NCI-H69 (cell line): Measurements from ENCODE around the gene MLEC.

Source experiments
- DNase-seq: peaks from one replicate; lab custom pipeline; 2025; lab: John Stamatoyannopoulos, UW

Gene MLEC

DNA sequence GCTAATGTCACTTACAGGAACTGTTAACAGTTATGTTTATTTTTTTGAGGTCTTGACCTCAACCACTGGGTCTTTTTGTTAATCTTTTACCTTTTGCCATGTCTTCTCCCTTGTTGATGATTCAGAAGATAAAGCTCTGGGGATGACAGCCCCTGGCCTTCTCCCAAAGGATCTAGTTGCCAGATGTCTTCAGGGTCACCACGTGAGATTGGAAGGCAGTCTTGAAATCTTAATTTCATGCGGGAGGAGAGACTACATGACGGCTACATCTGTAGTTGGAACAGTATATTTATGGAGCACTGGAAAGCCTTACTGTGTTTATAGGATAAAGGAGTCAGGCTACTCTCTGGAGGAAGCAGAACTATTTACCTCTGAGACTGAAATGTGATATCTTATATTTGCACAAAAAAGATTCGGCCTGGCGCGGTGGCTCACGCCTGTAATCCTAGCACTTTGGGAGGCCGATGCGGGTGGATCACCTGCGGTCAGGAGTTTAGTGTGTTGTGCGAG is 5.6 kb downstream of the MLEC start:
- DNase-seq, result no peak

DNA sequence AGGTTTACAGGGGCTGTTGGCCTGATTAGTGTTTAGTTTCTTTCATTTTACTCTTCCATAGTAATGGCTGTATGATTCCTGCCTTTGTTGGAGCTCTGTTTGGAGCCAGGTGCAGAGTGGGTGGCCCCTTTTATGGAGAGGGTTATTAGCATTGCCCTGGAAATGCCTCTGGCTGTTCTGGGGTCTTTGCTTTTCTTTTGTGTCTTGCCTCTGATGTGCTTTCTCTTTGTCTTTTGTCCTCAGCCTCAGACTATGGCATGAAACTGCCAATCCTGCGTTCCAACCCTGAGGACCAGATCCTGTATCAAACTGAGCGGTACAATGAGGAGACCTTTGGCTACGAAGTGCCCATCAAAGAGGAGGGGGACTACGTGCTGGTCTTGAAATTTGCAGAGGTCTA is 6.9 kb downstream of the MLEC start:
- peak; percentile 51 for DNase-seq

DNA sequence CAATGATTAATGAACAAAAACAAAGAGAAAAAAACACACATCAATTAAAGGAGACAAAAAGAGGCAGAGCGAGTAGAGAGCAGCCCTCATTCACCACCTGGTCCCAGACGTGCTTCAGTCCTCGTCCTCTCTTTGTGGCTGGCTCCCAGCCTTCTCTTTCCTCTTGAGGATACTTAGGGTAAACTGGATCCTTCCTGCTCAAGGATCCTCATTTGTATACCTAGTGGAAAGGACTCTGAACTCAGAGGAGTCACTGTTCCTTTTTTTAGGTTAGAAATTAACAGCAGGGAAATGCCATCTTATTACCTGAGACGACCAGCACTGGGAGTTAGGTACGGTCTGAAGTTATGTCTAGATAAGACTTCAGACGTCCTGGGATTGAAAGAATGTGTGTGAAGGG is 9.7 kb downstream of the MLEC start:
- no peak for DNase-seq

DNA sequence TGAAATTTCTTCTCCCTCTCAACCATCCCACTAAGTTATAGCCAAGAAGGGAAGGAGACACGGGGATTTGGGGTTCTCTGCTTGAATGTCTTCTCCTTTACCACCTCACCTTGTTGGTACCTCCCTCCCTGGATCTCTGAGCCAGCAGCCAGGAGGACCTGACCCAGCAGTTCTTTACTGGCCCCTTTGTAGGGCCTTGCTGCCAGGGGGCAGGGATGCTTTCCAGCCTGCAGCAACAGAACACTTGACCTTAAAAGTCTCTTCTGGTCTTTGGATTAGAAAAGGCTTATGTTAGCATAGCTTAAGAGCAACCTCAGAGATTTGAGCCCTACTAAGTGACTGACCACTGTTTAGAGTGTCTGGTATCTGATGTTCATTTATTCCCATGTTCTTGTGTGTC is 10.4 kb downstream of the MLEC start:
- no peak for DNase-seq

DNA sequence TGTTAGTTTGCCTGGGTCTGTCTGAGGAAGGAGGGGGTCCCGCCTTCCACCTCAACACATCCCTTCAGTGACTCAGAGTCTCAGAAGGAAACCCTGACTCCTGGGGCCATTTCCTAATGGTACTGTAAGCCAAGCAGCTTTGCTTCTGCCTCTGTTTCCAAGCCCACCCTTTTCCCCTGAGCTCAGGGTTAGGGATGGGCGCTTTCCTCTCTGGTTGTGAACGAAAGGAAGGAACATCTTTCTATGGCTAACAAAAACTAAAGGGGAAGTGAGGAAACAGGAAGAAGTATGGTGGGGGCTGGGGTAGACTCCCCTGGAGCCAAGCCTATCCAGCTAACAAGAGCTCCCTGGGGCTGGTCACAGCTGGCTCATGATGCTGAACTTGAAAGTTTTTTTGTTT is 11.7 kb downstream of the MLEC start:
- no peak for DNase-seq

DNA sequence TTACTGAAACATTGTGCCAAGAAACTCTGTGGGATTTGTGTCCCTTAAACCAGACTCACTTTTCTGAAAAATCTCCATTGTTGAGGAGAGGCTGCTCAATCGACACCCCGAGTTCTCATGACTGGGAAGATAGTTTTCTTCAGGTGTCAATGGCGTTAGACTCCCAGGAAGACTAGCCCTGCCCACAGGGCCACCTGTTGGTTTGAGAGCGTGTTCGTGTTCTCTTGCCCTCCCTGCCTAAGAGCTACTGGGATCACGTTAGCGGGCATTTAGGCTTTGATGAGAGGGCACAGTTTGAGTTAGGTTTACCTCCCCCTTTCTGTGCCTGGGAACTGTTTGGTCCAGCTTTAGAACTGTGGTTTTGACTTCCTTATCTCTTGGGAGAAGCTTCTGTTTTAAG is 12.6 kb downstream of the MLEC start:
- DNase-seq, result no peak

DNA sequence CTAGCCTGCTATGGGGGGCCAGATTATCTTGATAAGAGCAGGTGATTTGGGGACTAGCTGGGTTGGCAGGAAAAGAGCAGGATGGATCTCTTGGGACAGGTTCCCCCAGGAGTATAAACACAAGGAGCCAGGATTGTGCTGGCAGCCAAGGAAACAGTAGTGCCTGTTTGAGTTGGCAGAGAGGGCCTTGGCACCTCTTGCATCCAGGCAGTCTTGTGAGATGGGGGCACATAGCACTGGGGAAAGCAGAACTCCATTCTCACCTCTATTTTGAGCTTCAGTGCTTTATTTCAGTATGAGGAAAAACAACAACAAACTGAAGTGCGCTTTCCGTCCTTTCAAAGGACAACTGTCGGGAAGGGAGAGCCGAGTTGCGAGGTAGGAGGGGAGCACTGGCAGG is 13.9 kb downstream of the MLEC start:
- DNase-seq, result no peak

DNA sequence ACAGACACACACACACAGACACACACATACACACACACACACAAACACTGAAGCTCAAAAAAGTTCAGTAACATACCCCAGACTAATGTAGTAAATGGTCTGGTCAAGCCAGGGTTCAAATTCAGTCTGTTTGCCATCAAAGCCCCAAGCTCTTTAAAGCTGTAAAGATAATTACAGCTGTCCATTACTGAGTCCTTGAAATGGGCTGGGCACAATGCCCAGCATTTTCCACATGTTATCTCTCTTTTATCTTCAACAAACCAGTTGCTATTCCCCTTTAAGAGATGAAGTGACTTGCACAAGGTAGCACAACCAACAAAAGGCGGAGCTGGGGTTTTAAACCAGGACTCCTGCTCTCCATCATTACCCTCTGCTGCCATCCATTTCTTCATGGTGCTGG is 15.7 kb downstream of the MLEC start:
- peak; percentile 72 for DNase-seq

DNA sequence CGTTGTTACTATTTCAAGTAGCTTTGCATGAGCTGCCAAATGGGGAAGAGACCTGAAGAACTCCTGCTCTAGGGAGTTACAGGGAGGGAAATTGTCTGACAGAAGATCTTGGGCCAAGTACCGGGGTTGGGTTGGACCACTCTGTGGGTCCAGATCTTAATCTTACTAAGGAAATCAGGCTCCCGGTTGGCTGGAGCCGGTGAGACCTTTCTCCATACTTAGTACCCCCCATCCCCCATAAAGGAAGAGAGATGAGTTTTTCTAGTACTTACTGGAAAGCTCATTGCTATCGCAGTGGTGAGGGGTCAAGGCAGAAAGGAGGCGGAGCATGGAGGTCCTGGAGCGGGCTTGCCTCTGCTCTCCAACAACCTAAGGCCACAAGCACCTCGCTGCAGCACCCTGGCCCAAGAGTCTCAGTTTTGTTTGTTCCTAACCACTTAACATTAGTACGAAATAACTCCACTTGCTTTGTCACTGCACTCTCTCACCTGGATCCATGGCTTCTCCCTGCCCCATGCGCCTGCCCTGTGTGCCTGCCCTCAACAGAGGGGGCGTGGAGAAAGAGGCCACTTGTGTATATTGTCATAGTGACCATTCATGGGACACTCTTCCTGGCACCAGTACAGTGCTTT is 16.5 kb downstream of the MLEC start:
- no peak for DNase-seq

DNA sequence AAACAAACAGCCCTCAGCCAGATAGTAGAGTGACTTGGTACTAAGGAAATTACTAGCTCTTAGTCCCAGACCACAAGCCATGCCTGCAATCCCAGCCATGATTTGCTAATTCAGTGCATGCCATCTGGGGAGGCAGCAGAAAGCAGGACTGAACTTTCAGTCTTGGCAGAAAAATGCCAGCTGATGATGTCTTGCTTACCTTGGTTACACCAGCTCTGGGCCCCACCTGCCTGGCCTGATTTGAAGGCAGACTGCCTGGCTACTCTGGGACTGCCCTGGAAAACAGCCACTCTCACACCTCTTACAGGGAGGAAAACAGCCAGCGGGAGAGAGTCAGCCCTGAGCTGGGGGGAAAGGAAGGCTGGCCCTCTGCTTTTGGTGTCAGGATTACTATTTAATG is 18.7 kb downstream of the MLEC start:
- no peak for DNase-seq

DNA sequence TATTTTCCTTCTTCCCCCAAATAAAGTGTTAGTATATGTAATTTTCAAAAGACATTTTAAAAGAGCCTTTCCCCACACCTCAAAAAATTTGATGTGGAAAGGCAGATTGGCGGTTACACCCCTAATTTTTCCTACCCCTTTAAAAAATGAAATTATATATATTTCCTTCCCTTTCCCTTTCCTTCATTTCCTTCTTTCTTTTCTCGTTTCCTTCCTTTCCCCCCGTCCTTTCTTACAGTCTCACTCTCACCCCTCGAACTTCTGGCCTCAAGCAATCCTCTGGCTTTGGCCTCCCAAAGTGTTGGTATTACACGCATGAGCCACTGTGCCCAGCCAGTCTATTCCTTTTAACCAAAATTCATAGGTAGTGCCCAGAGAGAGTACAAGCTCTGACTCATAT is 19.1 kb downstream of the MLEC start:
- no peak for DNase-seq

DNA sequence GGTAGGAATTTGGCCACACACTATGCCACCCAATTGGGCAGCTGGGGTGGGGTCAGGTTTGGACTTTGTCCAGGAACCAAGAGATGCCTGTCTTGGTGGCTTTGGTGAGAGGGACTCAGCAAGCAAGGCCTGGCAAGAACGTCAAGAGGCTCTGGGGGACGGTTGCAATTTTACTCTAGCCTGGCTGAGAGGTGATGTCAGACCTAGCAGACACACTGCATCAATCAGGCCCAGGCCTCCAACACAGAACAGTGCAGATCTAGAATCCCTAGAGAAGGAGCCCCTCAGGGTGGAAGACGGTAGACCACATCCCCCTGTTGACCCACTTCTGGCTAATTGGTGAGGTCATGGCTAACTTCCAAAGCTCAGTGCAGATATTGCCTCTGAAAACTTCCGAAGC is 21.7 kb downstream of the MLEC start:
- DNase-seq, result no peak

DNA sequence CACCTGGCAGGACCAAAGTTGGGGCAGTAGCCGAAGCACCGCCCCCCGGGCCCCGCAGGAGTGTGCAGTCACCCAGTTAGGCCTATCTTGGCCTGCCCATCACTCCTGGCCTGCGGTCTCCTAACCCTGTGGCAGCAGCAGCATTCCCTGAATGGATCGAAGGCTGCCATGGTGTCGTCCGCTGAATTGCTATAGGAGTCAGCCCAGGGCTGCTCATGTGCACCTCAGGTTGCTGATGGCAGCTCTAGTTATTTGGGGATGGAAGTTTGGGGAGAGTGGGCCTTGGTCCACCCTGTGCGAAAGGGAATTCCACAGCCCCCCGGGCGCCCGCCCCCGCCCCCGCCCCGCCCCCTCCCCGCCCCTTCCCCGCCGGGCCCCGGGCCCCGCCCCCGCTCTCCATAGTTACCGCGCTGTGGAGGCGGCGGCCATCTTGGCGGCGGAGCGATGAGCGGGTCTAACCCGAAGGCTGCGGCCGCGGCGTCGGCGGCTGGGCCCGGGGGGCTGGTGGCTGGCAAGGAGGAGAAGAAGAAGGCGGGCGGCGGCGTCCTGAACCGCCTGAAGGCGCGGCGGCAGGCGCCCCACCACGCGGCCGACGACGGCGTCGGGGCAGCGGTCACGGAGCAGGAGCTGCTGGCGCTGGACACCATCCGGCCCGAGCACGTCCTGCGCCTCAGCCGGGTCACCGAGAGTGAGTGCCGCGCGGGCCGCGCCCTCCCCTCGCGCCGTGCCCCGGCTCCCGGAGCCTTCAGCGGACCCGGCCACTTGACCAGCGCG is 23.3 kb downstream of the MLEC start, which contains the start of gene UNC119B:
Gene UNC119B (plus strand): TSS at position 428 of the 774 bp plus-strand sequence. CDS start 17 bp downstream, at position 445.
- peak; percentile 82 for DNase-seq

DNA sequence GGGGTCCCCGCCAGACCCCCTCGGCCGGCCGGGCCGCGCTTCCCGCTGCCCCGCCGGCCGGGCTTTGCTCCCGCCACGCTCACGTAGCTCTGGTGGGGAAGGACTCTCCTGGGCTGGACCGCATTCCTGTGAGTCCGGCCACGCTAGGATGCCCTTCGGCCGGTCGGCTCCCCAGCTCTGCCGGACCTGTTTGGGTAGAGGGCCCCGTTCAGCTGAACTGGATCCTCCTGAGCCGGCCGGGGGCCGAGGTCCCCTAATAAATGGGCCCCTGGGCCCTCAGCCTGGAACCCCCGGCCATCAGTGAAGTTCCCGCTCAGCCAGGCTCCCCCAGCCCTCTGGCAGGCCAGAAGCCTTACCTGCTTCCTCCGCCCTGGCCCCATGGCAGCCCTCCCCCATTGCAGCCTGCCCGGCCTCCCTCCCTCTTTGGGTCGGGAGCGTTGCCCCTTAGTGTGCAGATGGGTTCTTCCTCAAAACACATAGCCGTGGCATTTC is 23.9 kb downstream of the MLEC start:
- peak; percentile 49 for DNase-seq

DNA sequence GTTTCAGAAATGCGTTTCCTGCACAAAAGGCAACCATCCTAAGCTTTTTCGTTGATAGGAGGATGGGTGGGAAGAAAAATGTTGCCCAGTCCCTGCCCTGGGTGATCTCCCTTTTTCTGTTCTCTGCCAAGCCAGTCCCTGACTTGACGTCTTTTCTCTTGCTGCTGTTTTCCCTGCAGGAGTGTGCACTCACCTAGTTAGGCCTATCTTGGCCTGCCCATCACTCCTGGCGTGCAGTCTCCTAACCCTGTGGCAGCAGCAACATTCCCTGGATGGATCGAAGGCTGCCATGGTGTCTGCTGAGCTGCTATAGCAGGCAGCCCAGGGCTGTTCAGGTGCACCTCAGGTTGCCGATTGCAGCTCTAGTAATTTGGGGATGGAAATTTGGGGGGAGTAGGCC is 24.5 kb downstream of the MLEC start:
- DNase-seq, result peak; percentile 27

DNA sequence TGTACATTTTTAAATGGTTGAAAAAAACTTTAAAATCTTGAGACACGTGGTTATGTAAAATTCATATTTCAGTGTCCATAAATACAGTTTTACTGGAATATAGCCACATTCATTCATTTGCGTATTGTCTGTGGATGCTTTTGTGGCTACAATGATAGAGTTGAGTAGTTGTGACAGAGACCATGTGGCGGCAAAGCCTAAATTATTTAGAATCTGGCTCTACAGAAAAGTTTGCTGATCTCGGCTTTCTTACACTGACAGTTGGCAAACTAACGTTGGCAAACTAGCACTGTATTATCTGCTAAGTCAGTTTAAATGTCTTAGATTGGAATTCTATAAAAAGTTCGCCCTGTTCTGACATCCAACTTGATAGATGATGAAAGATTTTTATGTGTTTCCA is 25.7 kb downstream of the MLEC start:
- DNase-seq, result no peak

DNA sequence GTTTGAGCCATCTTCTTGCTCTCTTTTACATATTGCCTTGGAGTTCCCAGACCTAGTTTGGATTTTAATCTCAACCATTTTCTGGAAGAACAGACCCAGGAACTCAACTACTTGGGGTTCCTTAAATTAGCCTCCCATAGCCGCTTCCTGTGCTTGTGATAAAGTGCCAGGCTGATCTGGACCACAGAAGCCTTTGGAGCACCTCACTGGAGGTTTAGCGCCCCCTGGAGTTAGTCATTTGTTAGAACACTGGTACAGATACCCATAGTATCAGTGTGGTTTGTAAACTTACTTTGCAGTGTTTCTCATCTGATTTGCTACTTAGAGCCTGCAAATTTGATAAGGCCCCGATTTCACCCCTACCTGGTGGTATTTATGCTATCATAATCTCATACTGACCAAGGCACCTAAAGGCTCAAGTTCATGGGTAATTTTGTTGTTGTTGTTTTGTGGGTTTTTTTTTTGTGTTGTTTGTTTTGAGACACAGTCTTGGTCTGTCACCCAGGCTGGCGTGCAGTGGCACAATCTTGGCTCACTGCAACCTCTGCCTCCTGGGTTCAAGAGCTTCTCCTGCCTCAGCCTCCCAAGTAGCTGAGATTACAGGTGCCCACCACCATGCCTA is 27.0 kb downstream of the MLEC start:
- peak; percentile 89 for DNase-seq

DNA sequence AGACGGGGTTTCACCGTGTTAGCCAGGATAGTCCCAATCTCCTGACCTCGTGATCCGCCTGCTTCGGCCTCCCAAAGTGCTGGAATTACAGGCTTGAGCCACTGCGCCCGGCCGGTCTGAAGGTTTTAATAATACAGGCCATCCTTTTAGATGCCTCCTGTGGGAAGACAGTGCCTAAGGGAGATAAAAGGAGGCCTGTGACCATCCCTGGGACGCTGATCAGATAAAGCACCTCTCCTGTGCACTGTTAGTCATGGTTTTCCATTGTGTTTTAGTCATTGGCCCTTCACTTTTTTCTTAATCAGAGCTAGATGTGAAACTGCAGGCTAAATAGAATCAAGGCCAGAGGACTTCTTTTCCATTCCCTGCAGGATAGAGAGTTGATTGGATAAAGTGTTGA is 31.1 kb downstream of the MLEC start:
- DNase-seq, result no peak

DNA sequence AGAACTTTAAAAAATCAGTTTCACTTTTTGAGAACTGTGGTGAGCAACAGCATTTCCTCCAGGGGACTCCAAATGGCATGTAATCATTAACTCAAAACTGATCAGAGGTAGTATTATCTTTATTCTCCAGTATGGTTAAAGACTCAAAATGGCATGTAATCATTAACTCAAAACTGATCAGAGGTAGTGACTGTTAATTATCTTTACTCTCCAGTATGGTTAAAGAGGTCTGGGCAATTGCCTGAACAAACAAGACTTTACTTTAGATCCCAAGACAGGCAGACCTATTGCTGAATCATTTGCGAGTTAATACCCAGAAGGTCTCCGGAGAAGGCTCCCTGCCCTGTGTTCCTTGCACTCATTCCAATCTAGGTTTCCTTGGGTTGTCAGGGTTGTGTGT is 32.1 kb downstream of the MLEC start:
- DNase-seq, result no peak

DNA sequence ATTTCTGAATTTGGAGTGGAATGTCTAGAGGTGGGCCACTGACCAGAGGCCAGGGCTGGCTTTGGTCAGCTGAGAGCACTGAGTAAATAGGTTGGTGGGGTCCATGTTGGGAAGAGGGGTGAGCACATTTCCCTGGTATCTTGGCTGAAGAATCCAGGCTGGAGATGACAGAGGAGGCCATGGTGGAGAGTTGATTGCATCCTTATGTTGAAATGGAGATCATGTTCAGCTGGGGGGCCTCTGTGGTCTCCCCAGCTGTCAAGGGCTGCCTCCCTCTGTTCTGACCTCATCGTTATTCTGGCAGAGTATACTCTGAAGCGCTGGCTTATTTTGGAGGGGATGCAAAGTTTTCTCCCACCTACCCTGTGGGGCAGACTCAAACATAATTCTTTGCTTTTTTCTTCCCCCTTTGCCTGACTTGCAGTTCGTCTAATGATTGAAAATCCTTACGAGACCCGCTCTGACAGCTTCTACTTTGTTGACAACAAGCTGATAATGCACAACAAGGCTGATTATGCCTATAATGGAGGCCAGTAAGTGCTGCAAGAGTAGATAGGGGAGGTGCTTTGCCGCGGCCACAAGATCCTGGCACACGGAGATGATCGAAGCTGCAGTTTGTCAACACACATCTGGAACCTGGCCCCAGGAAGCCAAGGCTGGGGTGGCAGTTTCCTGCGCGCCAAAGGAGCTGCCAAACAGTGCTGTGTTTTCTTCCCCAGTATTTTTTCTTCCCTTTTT is 32.7 kb downstream of the MLEC start:
- DNase-seq, result no peak

DNA sequence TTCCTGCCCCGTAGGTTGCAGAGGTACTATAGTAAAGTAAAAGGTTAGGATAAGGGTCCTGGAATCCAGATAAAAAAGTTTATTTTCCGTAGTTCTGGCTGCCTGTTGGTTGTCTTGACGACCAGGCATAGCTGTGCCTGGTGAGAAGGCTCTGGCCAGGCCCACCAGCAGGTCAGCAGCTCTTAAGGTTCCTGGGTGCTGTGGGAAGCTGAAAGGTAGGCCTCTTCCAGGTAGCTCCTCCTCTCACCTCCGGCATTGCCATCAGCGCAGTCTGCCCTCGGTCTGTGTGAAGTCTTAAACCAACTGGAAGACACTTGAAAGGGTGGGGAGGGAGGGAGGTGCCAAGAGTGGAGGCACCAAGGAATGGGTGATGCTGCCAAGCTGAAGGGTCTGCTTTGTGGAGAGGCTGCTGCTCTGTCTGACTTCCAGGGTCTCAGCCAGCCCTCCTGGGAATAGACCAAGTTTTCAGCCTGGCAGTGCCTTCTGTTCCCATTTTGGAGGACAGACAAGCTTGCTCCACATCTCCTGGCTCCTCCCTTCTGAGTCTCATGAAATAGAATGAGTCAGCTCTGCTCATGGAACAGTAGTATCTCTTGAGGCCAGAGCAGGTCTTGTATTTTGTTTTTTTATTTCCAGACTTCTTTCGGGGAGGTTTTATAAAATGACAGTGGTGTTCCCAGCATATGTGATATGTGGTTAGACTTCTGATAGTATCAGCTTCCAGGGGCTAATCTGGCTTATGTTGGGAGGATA is 33.5 kb downstream of the MLEC start:
- DNase-seq, result no peak
